Left lung (tissue), 10 donors: ENCODE measurements around the gene RAD9A. TPM values are rescaled to one million over a fixed set of nuclear protein-coding genes. Genes with fewer than 3 reads are reported as not detected.

Source experiments
- ATAC-seq: fragments of 200-7000 bp; cut with Tn5 transposase; one replicate; pipeline ENCODE4 v1.9.1; 2020; ENCODE audit warnings: moderate library complexity
- DNase-seq, 4 donors: peaks; one replicate each; pipeline ENCODE4 v3.0.0-alpha.2; 2013 to 2020
- H3K27ac ChIP-seq, 2 donors: fragments of 200-600 bp; sonication (generic) in 1 of 2; one replicate each; pipeline versions ENCODE4 v1.5.0 to v1.8.0; 2020 to 2021
- H3K27me3 ChIP-seq, 2 donors: fragments of 200-600 bp; sonication (generic) in 1 of 2; one replicate each; pipeline versions ENCODE4 v1.5.0 to v1.8.0; 2020 to 2021
- H3K36me3 ChIP-seq, 2 donors: fragments of 200-600 bp; sonication (generic) in 1 of 2; one replicate each; pipeline versions ENCODE4 v1.5.0 to v1.8.0; 2020 to 2021
- H3K4me1 ChIP-seq, 2 donors: fragments of 200-600 bp; one replicate each; pipeline ENCODE4 v1.8.0; 2021
- H3K4me3 ChIP-seq, 2 donors: fragments of 200-600 bp; sonication (generic) in 1 of 2; one replicate each; pipeline versions ENCODE4 v1.5.0 to v1.8.0; 2020 to 2021; ENCODE audit warnings: mild to moderate bottlenecking in 1 of 2
- H3K9me3 ChIP-seq, 2 donors: fragments of 200-600 bp; sonication (generic) in 1 of 2; one replicate each; pipeline versions ENCODE4 v1.5.0 to v1.8.0; 2020 to 2021
- CTCF ChIP-seq, 2 donors: fragments of 200-600 bp; sonication (generic) in 1 of 2; IDR thresholded peaks; one replicate each; pipeline versions ENCODE4 v1.5.0 to v1.8.0; 2021; ENCODE audit warnings: antibody characterized with exemption in 2 of 2
- intact Hi-C, 2 donors: fragments of 100-400 bp; cut with DNase I; formaldehyde crosslinking; loops; one replicate each; pipeline versions ENCODE4 v1.11.2 to v1.14.2; 2022
- polyA plus RNA-seq, 6 donors: library from polyadenylated mRNA; unstranded; fragments of 120-200 nt; gene quantifications; one replicate each; pipeline ENCODE4 v1.2.1, GENCODE V29; 2013; ENCODE audit not compliant: insufficient read length in 6 of 6
- total RNA-seq, 2 donors: library from RNA; stranded (reverse); fragmentation: NEBNext Ultra II Directional; extraction: Animal tissue kit (Norgen Biotek cat#: 25700); gene quantifications; one replicate each; pipeline ENCODE4 v1.2.1, GENCODE V29; 2021
- donor health status: DM: no; HTN: yes; CAD: no.
- donor health status: DM: no; HTN: no; CAD: no.

RAD9A gene
- total and polyA plus RNA-seq, 8 donors: 18.4 to 31.3 (median 23.7) TPM

- DNase-seq: no peak
- intact Hi-C loops: no loop called here
- ATAC-seq: no peak
- Histone ChIP-seq H3K27ac (no peak overlapping the region), H3K4me3 (no peak overlapping the region), H3K9me3 (no peaks in the 10 kb centered on the region), H3K27me3 (peaks cover 0 to 31% of the 10 kb centered on the region in 2 donors), H3K36me3 (no peaks in the 10 kb centered on the region), H3K4me1 (peaks cover 16 to 56% of the 10 kb centered on the region in 2 donors)
- no peak for TF ChIP-seq CTCF (IDR thresholded peaks at IDR 0.05)
These were observed 27.7 kb downstream of the RAD9A start for GRCh38 chr11:67419325-67420049.

GRCh38 chr11:67420147-67420645 lies 28.4 kb downstream of the RAD9A start:
- ATAC-seq (no peak), DNase-seq (no peak)
- Histone ChIP-seq H3K27ac (peak overlapping the region; percentile 85 to 86), H3K27me3 (peaks cover 0 to 24% of the 10 kb centered on the region in 2 donors), H3K36me3 (no peaks in the 10 kb centered on the region), H3K4me3 (peak overlapping the region; percentile 40 to 56), H3K9me3 (no peaks in the 10 kb centered on the region), H3K4me1 (peaks cover 14 to 53% of the 10 kb centered on the region in 2 donors)
- intact Hi-C loops: no loop called here
- no peak for TF ChIP-seq CTCF (IDR thresholded peaks at IDR 0.05)

- no peak for TF ChIP-seq CTCF (IDR thresholded peaks at IDR 0.05)
These were observed 29.1 kb downstream of the RAD9A start for GRCh38 chr11:67420646-67421429.

GRCh38 chr11:67421430-67422031 lies 29.7 kb downstream of the RAD9A start:
- peaks cover 9 to 40% of the 10 kb centered on the region in 2 donors for H3K4me1 ChIP-seq
- H3K27ac ChIP-seq: peak overlapping the region in 1 of 2 donors; percentile 86
- no peaks in the 10 kb centered on the region for H3K9me3 ChIP-seq
- H3K27me3 ChIP-seq: peaks cover 0 to 10% of the 10 kb centered on the region in 2 donors
- H3K4me3 ChIP-seq: peak overlapping the region in 1 of 2 donors; percentile 56
- DNase-seq (no peak), ATAC-seq (peak; percentile 20)
- TF ChIP-seq CTCF (IDR thresholded peaks at IDR 0.05): no peak
- intact Hi-C loops: no loop called here
- H3K36me3 ChIP-seq: no peaks in the 10 kb centered on the region

More at GRCh38 chr11:67420646-67421429, 29.1 kb downstream of the RAD9A start:
- ATAC-seq (peak; percentile 97), DNase-seq (peak; percentile 90 to 100 (median 96))
- no peaks in the 10 kb centered on the region for H3K9me3 ChIP-seq
- peaks cover 11 to 47% of the 10 kb centered on the region in 2 donors for H3K4me1 ChIP-seq
- intact Hi-C loops: no loop called here
- H3K27me3 ChIP-seq: peaks cover 0 to 17% of the 10 kb centered on the region in 2 donors
- H3K4me3 ChIP-seq: peak overlapping the region; percentile 40 to 56
- H3K27ac ChIP-seq: peak overlapping the region; percentile 85 to 86
- no peaks in the 10 kb centered on the region for H3K36me3 ChIP-seq
